GM12878 (cell line): ENCODE measurements around the gene KAZN.

ENCODE experiments used
- BHLHE40 ChIP-seq, 2 experiments: fragments of 450-650 bp in 1 of 2; IDR thresholded peaks; 2 replicates each; pipeline ENCODE4 v1.6.1; 2011 to 2017; ENCODE audit warnings: low read depth in 2 of 2, borderline replicate concordance in 1 of 2, improper control_type of control experiment in 1 of 2, low read length in 1 of 2, mild to moderate bottlenecking in 1 of 2
- CTCF ChIP-seq, 3 experiments: IDR thresholded peaks in 2 of 3; conservative IDR thresholded peaks in 1 of 3; 2 replicates each; pipeline ENCODE4 v1.5.1; 2011; ENCODE audit warnings: low read depth in 3 of 3, low read length in 3 of 3, mild to moderate bottlenecking in 3 of 3, control low read depth in 2 of 3, moderate library complexity in 2 of 3, inconsistent platforms in 1 of 3, mixed read lengths in 1 of 3; ENCODE audit not compliant: control insufficient read depth in 2 of 3, insufficient read depth in 1 of 3; ENCODE audit errors: extremely low read depth in 1 of 3
- NFYA ChIP-seq: IDR thresholded peaks from 2 replicates; pipeline ENCODE4 v1.6.1; 2011; ENCODE audit warnings: low read depth, mild to moderate bottlenecking, low read length, improper control_type of control experiment, borderline replicate concordance

GRCh38 chr1:14936815-14937214, 338.3 kb downstream of the KAZN start:
- TF ChIP-seq NFYA (no peak), CTCF (IDR thresholded peaks at IDR 0.05 in 2 of 3, conservative IDR thresholded peaks at IDR 0.05 in 1 of 3; ENCODE audit: control insufficient read depth in 2 of 3, extremely low read depth in 1 of 3, insufficient read depth in 1 of 3, low read depth in 3 of 3, low read length in 3 of 3) (no peak), BHLHE40 (IDR thresholded peaks at IDR 0.05; ENCODE audit: borderline replicate concordance in 1 of 2, low read depth in 2 of 2, low read length in 1 of 2) (no peak)
